Lower leg skin (tissue), 4 donors: ENCODE measurements around the gene AFAP1L2. TPM values are rescaled to one million over a fixed set of nuclear protein-coding genes. Genes with fewer than 3 reads are reported as not detected.

Source experiments
- DNase-seq, 2 donors: peaks; one replicate each; pipeline ENCODE4 v3.0.0-alpha.2; 2019; ENCODE audit warnings: low spot score in 2 of 2
- H3K4me3 ChIP-seq: fragments of 200-600 bp; sonication (generic); 2 replicates; pipeline ENCODE4 v1.5.1; 2017; ENCODE audit warnings: mild to moderate bottlenecking, low read depth; ENCODE audit not compliant: poor library complexity, severe bottlenecking
- CTCF ChIP-seq, 3 donors: fragments of 450-650 bp; IDR thresholded peaks; one replicate each; pipeline ENCODE4 v1.5.1; 2016; ENCODE audit warnings: antibody characterized with exemption in 3 of 3, mild to moderate bottlenecking in 3 of 3, moderate library complexity in 2 of 3
- POLR2A ChIP-seq, 2 donors: fragments of 450-650 bp; IDR thresholded peaks; one replicate each; pipeline ENCODE4 v1.6.1; 2016 to 2017; ENCODE audit warnings: antibody characterized with exemption in 2 of 2, mild to moderate bottlenecking in 1 of 2, moderate library complexity in 1 of 2
- WGBS, 2 donors: methylation state at CpG; one replicate each; pipeline ENCODE4 v1.1.5; 2018; 5-methylcytosine and 5-hydroxymethylcytosine counted together
- intact Hi-C: fragments of 100-400 bp; cut with DNase I; formaldehyde crosslinking; loops from one replicate; pipeline ENCODE4 v1.15.0; 2023; ENCODE audit warnings: low total_unique reads
- total RNA-seq, 4 donors: library from RNA; depleted of rRNA; stranded (reverse); fragments of >200 nt; gene quantifications; one replicate each; pipeline ENCODE4 v1.1.0, GENCODE V29; 2016

Gene AFAP1L2
- total RNA-seq, 4 donors from 2014 or later: 10.9 to 19.4 (median 14.3) TPM

- intact Hi-C loops: no loop called here
- WGBS, 2 donors: 100% methylated on average over 1 of the region's 1 CpG
- TF ChIP-seq POLR2A (IDR thresholded peaks at IDR 0.05) (no peak), CTCF (IDR thresholded peaks at IDR 0.05) (no peak)
Measured at GRCh38 chr10:114250716-114251115, 153.6 kb downstream of the AFAP1L2 start.

GRCh38 chr10:114250236-114250635 is 154.1 kb downstream of the AFAP1L2 start:
- WGBS, 2 donors: 70 to 73% methylated on average over 6 of the region's 6 CpGs
- no peak overlapping the region for H3K4me3 ChIP-seq
- peak in 1 of 2 donors; percentile 67 for DNase-seq
- no peak for TF ChIP-seq CTCF (IDR thresholded peaks at IDR 0.05)
- TF ChIP-seq POLR2A (IDR thresholded peaks at IDR 0.05): no peak
- intact Hi-C loops: no loop called here

More at GRCh38 chr10:114250716-114251115, 153.6 kb downstream of the AFAP1L2 start:
- H3K4me3 ChIP-seq: no peak overlapping the region
- peak in 1 of 2 donors; percentile 65 for DNase-seq

- DNase-seq: peak in 1 of 2 donors; percentile 76
- 45 to 63% methylated on average over 7 of the region's 7 CpGs for WGBS, 2 donors
- no peak overlapping the region for H3K4me3 ChIP-seq
Measured at GRCh38 chr10:114246679-114247305, 157.5 kb downstream of the AFAP1L2 start.

GRCh38 chr10:114245121-114245791 is 159.0 kb downstream of the AFAP1L2 start:
- H3K4me3 ChIP-seq: no peak overlapping the region
- 39 to 46% methylated on average over 9 of the region's 9 CpGs for WGBS, 2 donors
- TF ChIP-seq POLR2A (IDR thresholded peaks at IDR 0.05): no peak
- no peak for TF ChIP-seq CTCF (IDR thresholded peaks at IDR 0.05)
- DNase-seq: peak; percentile 42 to 86
- intact Hi-C loops: no loop called here

More at GRCh38 chr10:114246679-114247305, 157.5 kb downstream of the AFAP1L2 start:
- intact Hi-C loops: no loop called here
- no peak for TF ChIP-seq CTCF (IDR thresholded peaks at IDR 0.05)
- TF ChIP-seq POLR2A (IDR thresholded peaks at IDR 0.05): no peak

Other genes with a start within 250 kb of the AFAP1L2 start
- gene CCDC186, start 230.3 kb downstream of the AFAP1L2 start, total RNA-seq: 10 to 100 TPM; 24.4 to 83.4 (median 33.0) TPM
- under 1 TPM; 0.10 to 0.34 (median 0.14) TPM for gene TDRD1, start 225.1 kb downstream of the AFAP1L2 start, total RNA-seq
- 10 to 100 TPM; 14.2 to 21.7 (median 20.6) TPM for gene VWA2, start 165.2 kb downstream of the AFAP1L2 start, total RNA-seq